HG03025 (cell line): Measurements from ENCODE around the gene ATPAF2.
"Not testable (repeated sequence)": the region's sequence is repeated elsewhere in the genome, so short reads cannot be mapped to it uniquely, and the experiment has no call there.

Experiments used
- ATAC-seq: cut with Tn5 transposase; IDR thresholded peaks from one replicate; pipeline ENCODE4 v1.9.1; 2021; ENCODE audit warnings: mild to moderate bottlenecking, moderate library complexity; ENCODE audit not compliant: unreplicated experiment, low FRiP score

ATPAF2 gene

GRCh38 chr17:18015593-18015992, 23.4 kb downstream of the ATPAF2 start:
- ATAC-seq: no peak

DNA sequence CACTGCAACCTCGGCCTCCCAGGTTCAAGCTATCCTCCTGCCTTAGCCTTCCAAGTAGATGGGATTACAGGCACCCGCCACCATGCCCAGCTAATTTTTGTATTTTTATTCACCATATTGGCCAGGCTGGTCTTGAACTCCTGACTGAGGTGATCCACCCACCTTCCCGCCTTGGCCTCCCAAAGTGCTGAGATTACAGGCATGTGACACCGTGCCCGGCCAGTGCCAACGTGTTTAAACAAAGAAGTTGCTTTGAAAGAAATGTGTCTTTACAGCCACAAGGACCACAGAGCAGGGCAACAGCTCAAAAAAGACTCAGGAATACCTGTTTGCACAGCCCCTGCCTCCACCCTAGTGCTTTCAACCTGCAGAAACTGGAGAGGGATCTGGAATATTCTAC, 25.0 kb downstream of the ATPAF2 start:
- no peak for ATAC-seq

GRCh38 chr17:18011286-18011685, 27.7 kb downstream of the ATPAF2 start:
- ATAC-seq: no peak

DNA sequence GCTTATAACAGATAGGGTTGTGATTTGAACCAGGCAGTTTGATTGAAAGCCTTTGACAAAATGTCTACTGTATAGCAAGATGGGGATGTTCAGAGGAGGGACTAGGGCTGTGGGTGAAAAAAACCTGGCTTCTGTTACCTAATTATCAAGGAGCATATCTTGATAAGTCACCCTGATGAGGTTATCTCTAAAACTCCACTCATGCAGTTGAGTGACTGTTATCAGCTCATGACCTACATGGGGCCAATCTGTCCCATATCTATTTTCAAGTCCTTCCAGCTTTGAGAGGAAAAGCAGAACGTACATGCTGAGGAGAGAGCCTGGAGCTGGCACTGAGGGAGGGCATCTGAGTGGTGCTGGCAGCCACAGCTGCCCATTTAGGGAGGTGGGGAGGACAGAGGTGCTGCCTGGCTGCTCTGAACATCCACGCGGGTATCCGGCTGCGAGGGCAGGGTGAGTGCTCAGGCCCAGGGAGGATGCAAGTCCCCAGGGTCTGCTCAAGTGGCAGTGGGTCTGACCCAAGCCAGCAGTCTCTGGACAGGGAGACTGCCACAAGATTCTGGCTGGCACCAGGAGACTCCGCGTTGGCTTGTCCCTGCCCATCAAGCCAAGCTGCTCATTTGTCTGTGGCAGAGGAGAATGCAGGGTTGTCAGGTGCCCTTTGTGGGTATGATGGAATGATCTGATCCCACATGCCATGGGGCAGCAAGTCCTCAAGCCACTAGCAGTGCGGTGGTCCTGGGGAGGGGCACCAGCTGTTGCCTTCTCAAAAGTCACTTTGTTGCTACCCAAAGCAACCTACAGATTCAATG, 29.2 kb downstream of the ATPAF2 start:
- no peak for ATAC-seq

- ATAC-seq: no peak
These were observed 30.3 kb downstream of the ATPAF2 start for GRCh38 chr17:18008496-18009268.

GRCh38 chr17:18006495-18007239, 32.3 kb downstream of the ATPAF2 start:
- ATAC-seq: no peak

DNA sequence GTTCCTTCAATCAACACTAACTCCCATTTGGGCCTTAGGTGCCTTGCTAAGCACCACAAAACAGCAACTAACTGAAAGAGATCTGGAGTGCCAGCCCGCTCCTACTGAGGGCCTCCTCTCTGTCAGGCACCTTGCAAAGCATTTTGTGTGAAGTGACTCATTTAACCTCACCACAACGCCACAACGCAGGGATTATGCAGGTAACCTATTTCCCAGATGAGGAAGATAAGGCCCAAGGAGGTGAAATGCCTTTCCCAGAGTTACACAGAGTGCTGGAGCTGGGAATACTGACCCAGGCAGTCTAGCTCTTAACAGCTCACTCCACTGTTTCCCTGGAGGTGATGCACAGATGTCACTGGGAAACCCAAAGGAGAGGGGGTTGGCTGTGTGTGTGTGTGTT, 33.5 kb downstream of the ATPAF2 start:
- ATAC-seq: no peak

DNA sequence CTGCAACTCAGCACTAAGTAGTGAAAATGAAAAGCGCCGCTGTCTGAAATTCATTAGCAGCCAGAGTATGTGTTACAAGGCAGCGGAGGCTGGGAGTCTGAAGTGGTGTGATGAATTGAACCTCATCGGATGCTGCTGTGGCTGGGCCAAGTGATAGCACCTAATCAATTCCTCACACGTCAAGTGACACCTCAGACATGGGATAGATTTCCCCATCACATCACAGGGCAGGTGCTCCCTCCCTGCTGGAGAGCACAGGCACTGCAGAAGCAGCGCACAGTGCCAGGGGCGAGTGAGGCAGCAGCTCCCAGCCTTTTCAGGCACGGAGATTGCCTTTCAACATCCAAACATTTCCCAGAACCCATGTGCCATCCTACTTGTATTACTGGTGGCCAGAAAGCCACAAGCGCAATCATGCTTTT, 34.1 kb downstream of the ATPAF2 start:
- no peak for ATAC-seq

DNA sequence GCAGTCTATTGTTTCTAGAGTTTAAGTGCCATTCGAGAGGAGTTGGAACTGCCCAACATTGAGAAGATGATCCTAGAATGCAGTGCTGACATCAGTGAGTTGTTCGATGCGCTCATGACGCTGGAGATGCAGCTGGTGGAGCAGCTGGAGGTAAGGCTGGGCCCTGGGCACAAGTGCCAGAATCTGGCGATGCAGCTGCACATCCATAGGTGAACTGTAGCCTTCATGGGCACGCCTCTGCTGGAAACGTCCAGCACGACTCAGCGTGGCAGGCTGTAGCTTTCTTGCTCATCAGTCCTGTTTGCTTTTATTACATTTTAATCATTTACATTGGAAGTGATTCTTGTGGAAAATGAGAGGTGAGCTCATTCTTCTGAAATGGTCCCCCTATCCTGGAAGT, 34.6 kb downstream of the ATPAF2 start:
- ATAC-seq: no peak

- no peak for ATAC-seq
These were observed 36.8 kb downstream of the ATPAF2 start for GRCh38 chr17:18002171-18002570.

DNA sequence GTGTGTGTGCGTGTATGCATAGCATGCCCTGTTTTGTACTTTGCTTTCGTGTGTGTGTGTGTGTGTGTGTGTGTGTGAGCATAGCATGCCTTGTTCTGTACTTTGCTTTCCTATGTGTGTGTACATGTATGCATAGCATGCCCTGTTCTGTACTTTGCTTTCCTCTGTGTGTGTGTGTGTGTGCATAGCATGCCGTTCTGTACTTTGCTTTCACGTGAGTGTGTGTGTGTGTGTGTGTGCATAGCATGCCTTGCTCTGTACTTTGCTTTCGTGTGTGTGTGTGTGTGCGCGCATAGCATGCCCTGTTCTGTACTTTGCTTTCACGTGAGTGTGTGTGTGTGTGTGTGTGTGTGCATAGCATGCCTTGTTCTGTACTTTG, 38.9 kb downstream of the ATPAF2 start:
- ATAC-seq: no peak

- ATAC-seq: no peak
These were observed 39.5 kb downstream of the ATPAF2 start for GRCh38 chr17:17999364-18000029.

GRCh38 chr17:17998934-17999333, 40.0 kb downstream of the ATPAF2 start:
- ATAC-seq: no peak

- ATAC-seq: not testable (repeated sequence)
These were observed 43.1 kb downstream of the ATPAF2 start for GRCh38 chr17:17995887-17996286.

- no peak for ATAC-seq
These were observed 44.5 kb downstream of the ATPAF2 start for GRCh38 chr17:17994271-17995069.

DNA sequence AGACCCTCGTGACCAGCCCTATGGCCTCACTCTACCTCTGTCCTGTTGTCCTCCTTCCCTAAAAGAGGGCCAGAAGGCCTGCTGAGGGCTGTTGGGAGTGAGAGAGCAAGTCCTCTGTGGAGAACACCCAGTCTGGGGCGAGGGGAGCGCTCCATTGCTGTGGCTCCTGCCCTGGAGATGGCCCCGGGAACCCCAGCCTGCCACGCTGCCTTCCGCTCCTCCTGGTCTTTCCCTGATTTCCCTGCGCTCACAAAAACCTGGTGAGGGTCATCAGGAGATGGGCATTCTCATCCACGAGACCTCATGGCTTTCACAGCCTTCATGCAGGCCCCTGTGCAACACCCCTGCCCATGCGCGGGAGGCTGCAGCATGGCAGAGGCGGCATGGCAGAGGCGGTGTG, 45.1 kb downstream of the ATPAF2 start:
- ATAC-seq: no peak

DNA sequence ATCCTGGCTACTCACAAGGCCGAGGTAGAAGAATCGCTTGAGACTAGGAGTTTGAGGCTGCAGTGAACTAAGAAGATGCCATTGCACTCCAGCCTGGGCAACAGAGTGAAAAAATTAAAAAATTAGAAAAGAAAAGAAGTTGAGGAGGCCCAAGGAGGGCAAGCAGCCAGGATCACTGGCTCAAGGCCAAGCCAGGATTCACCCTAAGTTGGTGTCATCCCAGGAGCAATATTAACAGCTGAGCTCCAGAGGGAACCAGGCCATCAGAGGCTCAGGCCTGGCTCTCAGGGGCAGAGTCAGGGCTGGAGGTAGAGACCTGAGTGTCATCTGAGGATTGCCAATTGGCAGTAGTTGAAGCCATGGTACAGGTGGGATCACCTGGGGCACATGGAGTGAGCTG, 45.6 kb downstream of the ATPAF2 start:
- ATAC-seq: no peak

- no peak for ATAC-seq
These were observed 48.7 kb downstream of the ATPAF2 start for GRCh38 chr17:17990282-17990681.

- no peak for ATAC-seq
These were observed 49.4 kb downstream of the ATPAF2 start for GRCh38 chr17:17989618-17990017.

GRCh38 chr17:17989081-17989480, 49.9 kb downstream of the ATPAF2 start:
- ATAC-seq: no peak
